GM18858 (cell line): ENCODE data around the gene ELP1.
"Not testable (repeated sequence)": the region's sequence is repeated elsewhere in the genome, so short reads cannot be mapped to it uniquely, and the experiment has no call there.

ENCODE experiments used
- ATAC-seq: cut with Tn5 transposase; IDR thresholded peaks from one replicate; pipeline ENCODE4 v1.9.1; 2021; ENCODE audit not compliant: unreplicated experiment

The ELP1 gene

GRCh38 chr9:108933718-108934322, at the start of gene ELP1:
Gene ELP1, minus strand, starts transcription at chr9:108934124. Its CDS starts 2,978 bp downstream, at chr9:108931146.
- ATAC-seq, result peak; percentile 84

GRCh38 chr9:108980893-108981292, 47.0 kb upstream of the ELP1 start:
- no peak for ATAC-seq

- ATAC-seq, result no peak
These were observed 44.3 kb upstream of the ELP1 start for GRCh38 chr9:108978205-108978604.

- no peak for ATAC-seq
These were observed 40.0 kb upstream of the ELP1 start for GRCh38 chr9:108973895-108974294.

- no peak for ATAC-seq
These were observed 38.8 kb upstream of the ELP1 start for GRCh38 chr9:108972626-108973209.

- no peak for ATAC-seq
These were observed 38.3 kb upstream of the ELP1 start for GRCh38 chr9:108972186-108972585.

- not testable (repeated sequence) for ATAC-seq
These were observed 37.5 kb upstream of the ELP1 start for GRCh38 chr9:108971392-108971791.

GRCh38 chr9:108967916-108968315, 34.0 kb upstream of the ELP1 start:
- ATAC-seq, result no peak

GRCh38 chr9:108963459-108964143, 29.7 kb upstream of the ELP1 start:
- ATAC-seq, result no peak

GRCh38 chr9:108961151-108961550, 27.2 kb upstream of the ELP1 start:
- no peak for ATAC-seq

- no peak for ATAC-seq
These were observed 26.4 kb upstream of the ELP1 start for GRCh38 chr9:108960331-108960730.

GRCh38 chr9:108956631-108957026, 22.7 kb upstream of the ELP1 start:
- no peak for ATAC-seq

- ATAC-seq, result no peak
These were observed 22.2 kb upstream of the ELP1 start for GRCh38 chr9:108956022-108956630.

- no peak for ATAC-seq
These were observed 20.2 kb upstream of the ELP1 start for GRCh38 chr9:108953983-108954574.

- ATAC-seq, result no peak
These were observed 17.7 kb upstream of the ELP1 start for GRCh38 chr9:108951578-108951977.

- no peak for ATAC-seq
These were observed 16.2 kb upstream of the ELP1 start for GRCh38 chr9:108950168-108950567.

- ATAC-seq, result no peak
These were observed 6.1 kb upstream of the ELP1 start for GRCh38 chr9:108939975-108940374.

- ATAC-seq, result no peak
These were observed 3.8 kb upstream of the ELP1 start for GRCh38 chr9:108937561-108938305.

GRCh38 chr9:108934323-108934893, 484 bp upstream of the ELP1 start, which contains the start of gene ABITRAM:
Gene ABITRAM, plus strand, starts transcription at chr9:108934400. Its CDS starts 87 bp downstream, at chr9:108934487.
- ATAC-seq, result peak; percentile 67

GRCh38 chr9:108933231-108933717, 650 bp downstream of the ELP1 start:
- no peak for ATAC-seq
